ENCODE measurements around the gene PEX5L. TPM values are rescaled to one million over a fixed set of nuclear protein-coding genes. Genes with fewer than 3 reads are reported as not detected.
A peak's percentile ranks its signal among the peaks of the same experiment; 100 is the strongest.
"Not testable (repeated sequence)": the region's sequence is repeated elsewhere in the genome, so short reads cannot be mapped to it uniquely, and the experiment has no call there.

Gene PEX5L
- total RNA-seq, 2 donors from 2014 or later: not detected

GRCh38 chr3:179811321-179812095 is 225.2 kb downstream of the PEX5L start:
- DNase-seq (peak in 1 of 2 donors; percentile 5), ATAC-seq (peak; percentile 71)
- intact Hi-C loops (cut with DNase I, micrococcal nuclease): no loop called here

DNA sequence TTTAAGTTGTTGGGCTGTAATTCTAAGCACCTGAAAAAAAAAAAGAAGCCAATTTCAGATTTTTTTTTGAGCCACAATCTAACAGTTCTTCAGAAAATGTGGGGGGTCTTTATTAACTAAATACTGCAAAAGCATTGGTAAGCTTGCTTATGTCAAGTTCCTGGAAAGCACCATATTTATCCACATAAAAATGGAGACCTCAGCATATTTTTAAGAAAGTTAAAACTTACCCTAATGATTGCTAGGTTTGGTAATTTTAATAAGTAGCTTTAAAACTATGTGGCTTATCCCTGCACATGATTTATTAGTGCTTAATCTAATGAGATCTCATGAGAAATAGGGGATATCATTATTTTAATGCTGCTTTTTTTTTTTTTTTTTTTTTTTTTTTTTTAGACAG is 227.1 kb downstream of the PEX5L start:
- no peak for DNase-seq
- intact Hi-C loops (cut with DNase I, micrococcal nuclease): no loop called here
- no peak for ATAC-seq

DNA sequence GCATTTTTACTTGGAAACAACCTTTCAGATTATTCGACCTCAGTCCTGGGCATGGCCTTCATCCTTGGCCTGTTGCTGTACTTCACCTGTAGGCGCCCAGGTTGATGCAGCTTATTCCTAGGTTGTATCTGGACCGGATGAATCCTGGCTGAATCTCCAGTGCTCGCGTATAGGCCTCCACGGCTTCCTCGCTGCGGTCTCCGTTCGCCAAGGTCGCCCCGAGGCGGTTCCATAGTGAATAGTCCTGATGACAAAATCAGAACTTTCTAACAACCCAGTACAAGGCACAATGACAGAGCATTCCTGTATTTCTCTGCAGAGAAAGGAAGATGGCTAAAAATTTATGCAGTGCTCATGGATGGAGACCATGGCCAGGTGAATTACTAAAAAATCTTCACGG is 229.1 kb downstream of the PEX5L start:
- DNase-seq (no peak), ATAC-seq (no peak)
- intact Hi-C loops (cut with DNase I, micrococcal nuclease): no loop called here

GRCh38 chr3:179806177-179806576 is 230.6 kb downstream of the PEX5L start:
- ATAC-seq (no peak), DNase-seq (no peak)
- intact Hi-C loops (cut with DNase I, micrococcal nuclease): no loop called here

GRCh38 chr3:179801856-179802255 is 234.9 kb downstream of the PEX5L start:
- DNase-seq (no peak), ATAC-seq (no peak)
- intact Hi-C loops (cut with DNase I, micrococcal nuclease): no loop called here

DNA sequence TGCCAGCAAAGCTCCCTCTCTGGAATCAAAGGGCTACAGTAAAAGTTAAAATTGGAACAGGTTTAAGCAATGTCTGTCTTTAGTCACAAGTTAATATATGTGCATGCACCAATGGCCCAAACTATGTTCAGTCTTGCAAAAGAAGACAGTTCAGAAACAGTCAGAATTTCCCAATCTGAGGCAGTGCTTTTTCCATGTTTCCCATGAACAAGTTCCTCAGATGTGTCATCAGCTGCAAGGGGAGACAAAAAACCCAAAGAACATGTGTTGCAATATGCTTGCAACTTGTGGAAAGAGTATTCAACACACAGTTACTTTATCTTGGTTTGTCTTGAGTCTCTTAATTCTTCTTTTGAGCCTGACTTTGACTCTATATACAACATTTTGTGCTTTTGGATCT is 235.5 kb downstream of the PEX5L start:
- no peak for DNase-seq
- ATAC-seq: no peak
- intact Hi-C loops (cut with DNase I, micrococcal nuclease): no loop called here

DNA sequence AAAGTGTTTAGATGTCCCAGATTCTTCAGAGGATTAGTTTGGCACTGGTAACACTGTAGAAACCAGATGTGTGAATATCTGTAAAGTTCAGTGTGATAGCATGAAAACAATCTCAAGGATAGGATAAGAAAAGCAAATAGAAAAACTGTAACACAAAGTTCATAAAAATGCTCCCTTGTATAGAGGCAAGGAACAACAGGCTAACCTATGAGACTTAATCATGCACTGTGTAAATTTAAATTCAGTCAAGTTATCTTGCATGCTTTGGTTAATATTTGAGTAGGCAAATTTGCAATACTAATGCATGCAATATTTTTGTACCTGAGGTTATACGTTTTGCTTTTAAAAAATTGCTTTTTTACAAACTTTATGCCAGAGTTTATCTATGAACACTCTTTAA is 239.5 kb downstream of the PEX5L start:
- DNase-seq (no peak), ATAC-seq (no peak)
- intact Hi-C loops (cut with DNase I, micrococcal nuclease): no loop called here

- intact Hi-C loops (cut with DNase I, micrococcal nuclease): no loop called here
- no peak for DNase-seq
- no peak for ATAC-seq
Measured at GRCh38 chr3:179796421-179796820, 240.3 kb downstream of the PEX5L start.

DNA sequence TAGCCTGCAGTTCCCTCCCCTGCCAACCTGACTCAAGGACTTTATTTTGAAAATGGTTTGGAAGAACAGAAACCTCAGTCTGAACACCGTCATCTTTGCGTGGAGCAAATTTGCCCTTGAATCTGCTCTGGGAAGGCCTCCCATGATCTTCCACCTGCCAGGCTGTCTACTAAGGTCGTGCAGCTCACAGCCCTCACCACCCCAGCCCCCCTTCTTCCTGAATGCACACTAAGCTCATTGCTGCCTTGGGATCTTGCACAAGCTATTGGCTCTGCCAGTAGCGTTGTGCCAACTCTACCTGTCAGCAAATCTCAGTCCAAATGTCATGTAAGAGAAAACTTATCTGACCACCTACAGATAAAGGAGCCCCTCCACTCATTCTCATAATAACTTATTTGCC is 242.4 kb downstream of the PEX5L start:
- DNase-seq (no peak), ATAC-seq (no peak)
- intact Hi-C loops (cut with DNase I, micrococcal nuclease): no loop called here

- no peak for ATAC-seq
- intact Hi-C loops (cut with DNase I, micrococcal nuclease): no loop called here
- no peak for DNase-seq
Measured at GRCh38 chr3:179791793-179792192, 244.9 kb downstream of the PEX5L start.

GRCh38 chr3:179788996-179789395 is 247.7 kb downstream of the PEX5L start:
- no peak for DNase-seq
- ATAC-seq: no peak
- intact Hi-C loops (cut with DNase I, micrococcal nuclease): no loop called here

- DNase-seq; ATAC-seq; intact Hi-C loops (cut with DNase I, micrococcal nuclease): not testable (repeated sequence)
Measured at GRCh38 chr3:179782841-179783240, 253.9 kb downstream of the PEX5L start.

GRCh38 chr3:179775416-179776122 is 261.2 kb downstream of the PEX5L start:
- intact Hi-C loops (cut with DNase I, micrococcal nuclease): no loop called here
- DNase-seq (no peak), ATAC-seq (no peak)

- intact Hi-C loops (cut with DNase I, micrococcal nuclease): no loop called here
- ATAC-seq: no peak
Measured at GRCh38 chr3:179772297-179772696, 264.4 kb downstream of the PEX5L start.

GRCh38 chr3:179771797-179772196 is 264.9 kb downstream of the PEX5L start:
- DNase-seq (no peak), ATAC-seq (no peak)
- intact Hi-C loops (cut with DNase I, micrococcal nuclease): no loop called here

More at GRCh38 chr3:179772297-179772696, 264.4 kb downstream of the PEX5L start:
- no peak for DNase-seq

- intact Hi-C loops (cut with DNase I, micrococcal nuclease): no loop called here
- DNase-seq (peak in 1 of 2 donors; percentile 16), ATAC-seq (peak; percentile 89)
Measured at GRCh38 chr3:179769411-179770247, 267.1 kb downstream of the PEX5L start.

DNA sequence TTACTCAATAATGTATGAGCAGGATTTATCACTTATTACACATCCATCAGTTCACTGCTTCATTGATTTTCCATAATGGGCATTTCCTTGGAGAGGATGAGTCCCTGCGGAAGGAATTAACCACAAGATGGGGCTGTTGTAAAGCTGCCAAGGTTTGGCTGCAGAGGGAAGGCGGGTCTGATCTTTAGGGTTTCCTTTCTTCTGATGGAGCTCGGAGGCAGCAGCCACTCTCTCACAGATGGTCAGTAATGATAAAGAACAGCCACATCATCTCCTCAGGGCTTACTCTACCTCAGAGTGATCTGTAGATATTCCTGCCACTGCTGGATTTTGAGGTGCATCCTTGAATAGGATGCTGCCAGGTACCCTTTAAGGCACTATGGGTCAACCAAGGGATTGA is 268.7 kb downstream of the PEX5L start:
- DNase-seq (peak in 1 of 2 donors; percentile 12), ATAC-seq (peak; percentile 65)
- intact Hi-C loops (cut with DNase I, micrococcal nuclease): no loop called here

DNA sequence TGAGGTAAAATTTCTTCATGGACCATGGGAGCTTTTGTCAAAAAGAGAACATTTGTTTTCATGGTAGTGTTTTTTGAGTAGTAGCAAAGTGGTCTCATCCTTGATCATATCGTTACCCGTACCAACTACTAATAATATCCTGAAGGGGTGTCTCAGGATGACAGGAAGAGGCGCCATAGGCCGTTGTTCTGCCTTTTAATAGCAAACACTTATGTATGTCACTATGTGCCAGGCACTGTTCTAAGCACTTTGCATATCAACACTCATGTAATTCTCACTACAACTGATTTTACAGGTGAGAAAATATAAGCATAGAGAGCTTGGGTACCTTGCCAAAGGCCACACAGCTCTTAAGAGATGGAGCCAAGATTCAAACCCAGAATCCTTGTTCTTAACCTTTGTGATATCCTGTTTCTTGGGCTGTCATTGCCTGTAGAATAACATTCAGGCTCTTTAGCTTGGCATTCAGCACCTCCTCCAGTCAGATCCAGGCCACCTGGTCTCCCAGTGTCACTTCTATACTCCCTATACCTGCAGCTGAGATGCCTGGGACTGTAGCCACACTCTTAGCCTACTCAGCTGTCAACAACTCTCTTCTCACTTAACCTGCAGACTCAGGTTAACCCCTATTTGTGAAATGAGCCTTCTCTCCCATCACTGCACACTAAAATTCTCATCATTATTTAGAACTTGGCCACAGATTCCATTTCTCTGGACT is 270.2 kb downstream of the PEX5L start:
- ATAC-seq (no peak), DNase-seq (no peak)
- intact Hi-C loops (cut with DNase I, micrococcal nuclease): no loop called here

DNA sequence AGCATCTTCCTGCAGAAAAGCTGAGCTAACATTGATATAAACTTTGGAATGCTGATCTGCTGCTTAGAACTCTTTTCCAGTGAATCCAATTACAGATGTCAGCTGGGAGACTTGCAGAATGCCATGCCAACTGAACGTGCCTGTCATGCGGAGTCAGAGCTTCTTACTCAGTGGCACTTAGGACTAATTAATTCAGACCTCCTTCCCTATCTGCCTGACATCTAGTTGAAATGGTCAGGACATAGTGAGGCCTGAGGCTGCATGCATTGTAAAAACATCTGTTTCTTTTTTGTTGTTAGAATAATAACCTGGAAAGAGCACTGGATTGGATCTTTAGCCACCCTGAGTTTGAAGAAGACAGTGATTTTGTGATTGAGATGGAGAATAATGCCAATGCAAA is 271.3 kb downstream of the PEX5L start:
- intact Hi-C loops (cut with DNase I, micrococcal nuclease): no loop called here
- DNase-seq (no peak), ATAC-seq (no peak)

Data from left colon (tissue), 2 donors.